Hepatocyte (in vitro differentiated cells): ENCODE results near the gene PTPN9.

ENCODE experiments used
- EZH2 ChIP-seq: fragments of 200-600 bp; sonication (generic); IDR thresholded peaks from 2 replicates; pipeline ENCODE4 v1.6.1; 2016; ENCODE audit warnings: antibody characterized with exemption, mild to moderate bottlenecking, borderline replicate concordance
- EZH2phosphoT487 ChIP-seq: fragments of 200-600 bp; sonication (generic); IDR thresholded peaks from one replicate; pipeline ENCODE4 v1.6.1; 2018; ENCODE audit warnings: antibody characterized with exemption, mild to moderate bottlenecking, low read depth, moderate library complexity; ENCODE audit not compliant: unreplicated experiment, severe bottlenecking
- TF ChIP-seq, protein P1 (sequence below): fragments of 200-600 bp; sonication (generic); IDR thresholded peaks from 2 replicates; pipeline ENCODE4 v1.5.1; 2016; ENCODE audit warnings: antibody characterized with exemption, mild to moderate bottlenecking; ENCODE audit not compliant: poor library complexity

DNA sequence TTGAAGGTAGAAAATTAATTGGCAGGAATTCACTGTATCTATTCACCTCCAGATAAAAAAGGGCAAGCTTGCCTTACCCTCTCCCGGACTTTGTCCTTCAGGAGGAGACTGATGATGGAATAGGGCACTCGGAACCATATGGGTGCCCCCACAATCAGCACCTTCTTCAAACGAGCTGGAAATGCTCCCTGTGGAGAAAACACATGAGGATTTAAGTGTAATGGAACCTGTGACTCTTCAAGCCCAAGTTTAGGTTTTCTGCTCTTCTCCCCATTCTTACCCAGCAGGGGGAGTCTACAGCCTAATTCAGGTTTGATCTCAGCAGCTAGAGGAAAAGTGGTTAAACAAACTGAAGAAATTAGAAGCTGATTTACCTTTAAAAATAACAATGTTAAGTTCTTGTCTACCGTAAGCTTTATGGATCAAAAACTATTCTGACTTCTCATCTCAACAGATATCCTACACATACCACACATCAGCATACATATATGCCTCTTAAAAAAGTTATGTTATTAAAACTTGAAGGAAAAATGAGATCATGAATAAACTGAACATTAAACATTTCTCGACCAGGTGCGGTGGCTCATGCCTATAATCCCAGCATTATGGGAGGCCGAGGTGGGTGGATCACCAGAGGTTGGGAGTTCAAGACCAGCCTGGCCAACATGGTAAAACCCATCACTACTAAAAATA lies 70.1 kb downstream of the PTPN9 start:
- TF ChIP-seq, protein P1, sequence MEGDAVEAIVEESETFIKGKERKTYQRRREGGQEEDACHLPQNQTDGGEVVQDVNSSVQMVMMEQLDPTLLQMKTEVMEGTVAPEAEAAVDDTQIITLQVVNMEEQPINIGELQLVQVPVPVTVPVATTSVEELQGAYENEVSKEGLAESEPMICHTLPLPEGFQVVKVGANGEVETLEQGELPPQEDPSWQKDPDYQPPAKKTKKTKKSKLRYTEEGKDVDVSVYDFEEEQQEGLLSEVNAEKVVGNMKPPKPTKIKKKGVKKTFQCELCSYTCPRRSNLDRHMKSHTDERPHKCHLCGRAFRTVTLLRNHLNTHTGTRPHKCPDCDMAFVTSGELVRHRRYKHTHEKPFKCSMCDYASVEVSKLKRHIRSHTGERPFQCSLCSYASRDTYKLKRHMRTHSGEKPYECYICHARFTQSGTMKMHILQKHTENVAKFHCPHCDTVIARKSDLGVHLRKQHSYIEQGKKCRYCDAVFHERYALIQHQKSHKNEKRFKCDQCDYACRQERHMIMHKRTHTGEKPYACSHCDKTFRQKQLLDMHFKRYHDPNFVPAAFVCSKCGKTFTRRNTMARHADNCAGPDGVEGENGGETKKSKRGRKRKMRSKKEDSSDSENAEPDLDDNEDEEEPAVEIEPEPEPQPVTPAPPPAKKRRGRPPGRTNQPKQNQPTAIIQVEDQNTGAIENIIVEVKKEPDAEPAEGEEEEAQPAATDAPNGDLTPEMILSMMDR, result peak; percentile 46
- TF ChIP-seq EZH2 (no peak), EZH2phosphoT487 (no peak)
